Neural cell (in vitro differentiated cells): ENCODE measurements around the gene MLX.

Experiments used
- EZH2 ChIP-seq: fragments of 200-600, 300-800 bp; shearing (Covaris generic), sonication (generic); IDR thresholded peaks from 2 replicates; pipeline ENCODE4 v1.6.1; 2014; ENCODE audit warnings: antibody characterized with exemption, low read length, borderline replicate concordance, mild to moderate bottlenecking; ENCODE audit not compliant: insufficient read depth, poor library complexity, severe bottlenecking
- POLR2AphosphoS5 ChIP-seq: IDR thresholded peaks from 2 replicates; pipeline ENCODE4 v1.6.1; 2012
- SMC3 ChIP-seq: fragments of 450-650 bp; conservative IDR thresholded peaks from 2 replicates; pipeline ENCODE4 v1.6.1; 2014; ENCODE audit warnings: antibody characterized with exemption, mild to moderate bottlenecking, moderate library complexity; ENCODE audit not compliant: poor library complexity

- TF ChIP-seq SMC3: no peak
- TF ChIP-seq POLR2AphosphoS5: no peak
- no peak for TF ChIP-seq EZH2
These were observed 13.6 kb upstream of the MLX start for GRCh38 chr17:42553161-42553818.
